GM21390 (cell line): ENCODE results near the gene ULK2.
"Not testable (repeated sequence)": the region's sequence is repeated elsewhere in the genome, so short reads cannot be mapped to it uniquely, and the experiment has no call there.

ENCODE experiments used
- ATAC-seq: cut with Tn5 transposase; IDR thresholded peaks from one replicate; pipeline ENCODE4 v1.9.1; 2021; ENCODE audit not compliant: unreplicated experiment

ULK2 gene

DNA sequence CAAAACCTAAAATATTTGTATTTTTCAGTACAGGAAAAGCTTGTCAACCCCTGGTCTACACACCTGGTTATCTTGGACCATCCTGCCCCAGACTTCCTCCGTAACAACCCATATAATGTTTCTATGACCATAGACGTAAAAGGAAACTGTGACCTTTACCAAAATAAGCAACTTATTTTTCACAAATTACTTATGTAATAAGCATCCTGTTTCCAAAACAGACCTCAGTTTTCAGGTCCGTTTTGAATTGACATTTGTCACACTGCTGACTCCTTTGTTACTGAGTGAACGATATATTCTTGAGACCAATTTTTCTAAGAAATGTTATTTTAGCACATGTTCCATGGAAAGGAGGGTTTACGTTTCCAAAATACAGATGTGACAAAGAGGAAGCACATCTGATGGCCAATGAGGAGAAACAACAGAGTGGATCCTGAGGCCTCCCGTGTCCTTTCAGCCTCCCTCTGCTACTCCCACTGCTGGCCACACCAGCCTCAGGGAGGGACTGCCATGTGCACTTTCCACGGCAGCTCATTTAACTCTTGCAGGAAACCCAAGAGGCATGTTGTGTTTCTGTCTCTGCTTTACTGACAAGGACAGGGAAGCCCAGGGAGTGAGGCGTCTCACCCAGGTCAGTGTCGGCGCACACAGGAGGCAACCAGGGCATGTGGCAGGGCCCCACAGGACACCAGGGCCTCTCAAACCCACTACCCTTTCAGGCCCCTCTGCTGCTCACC lies 99.5 kb downstream of the ULK2 start:
- no peak for ATAC-seq

DNA sequence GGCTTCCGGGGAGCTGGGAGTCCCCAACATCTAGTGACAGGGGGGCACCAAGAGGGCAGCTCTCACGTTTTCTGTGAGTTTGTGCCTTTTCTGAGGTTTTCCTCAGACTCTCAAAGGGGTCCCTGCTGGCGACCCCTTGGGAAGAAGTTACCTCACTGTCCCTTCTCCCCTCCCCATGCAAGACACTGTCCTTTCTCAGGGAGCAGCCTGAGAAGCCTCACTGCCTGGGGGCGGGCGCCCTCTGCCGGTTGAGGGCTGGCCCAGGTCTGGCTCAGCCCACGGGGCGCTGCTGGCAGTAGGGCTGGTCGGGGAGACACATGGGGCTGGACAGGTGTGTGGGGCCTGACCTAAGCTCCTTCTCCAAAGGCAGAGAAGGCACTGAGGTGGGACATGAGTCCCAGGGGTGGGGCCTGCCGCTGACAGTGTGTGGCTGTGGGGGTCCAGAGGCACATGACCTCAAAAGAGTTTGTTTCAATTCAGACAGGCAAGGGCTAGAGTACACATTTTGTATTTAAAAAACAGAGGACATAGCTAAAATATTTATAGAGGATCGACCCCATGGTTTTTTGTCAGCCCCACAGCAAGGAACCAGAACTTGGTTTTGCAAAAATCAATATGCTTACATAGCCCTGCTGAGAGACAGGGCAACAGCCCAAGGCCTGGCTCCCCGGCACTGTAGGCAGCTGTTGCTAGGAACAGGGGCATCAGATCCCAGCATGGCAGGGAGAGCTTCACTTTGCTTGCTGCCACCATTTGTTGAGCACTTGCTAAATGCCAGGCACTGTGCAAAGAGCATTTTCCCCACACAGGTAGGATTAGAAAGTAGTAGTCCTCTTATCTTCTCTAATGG lies 101.1 kb downstream of the ULK2 start:
- no peak for ATAC-seq

DNA sequence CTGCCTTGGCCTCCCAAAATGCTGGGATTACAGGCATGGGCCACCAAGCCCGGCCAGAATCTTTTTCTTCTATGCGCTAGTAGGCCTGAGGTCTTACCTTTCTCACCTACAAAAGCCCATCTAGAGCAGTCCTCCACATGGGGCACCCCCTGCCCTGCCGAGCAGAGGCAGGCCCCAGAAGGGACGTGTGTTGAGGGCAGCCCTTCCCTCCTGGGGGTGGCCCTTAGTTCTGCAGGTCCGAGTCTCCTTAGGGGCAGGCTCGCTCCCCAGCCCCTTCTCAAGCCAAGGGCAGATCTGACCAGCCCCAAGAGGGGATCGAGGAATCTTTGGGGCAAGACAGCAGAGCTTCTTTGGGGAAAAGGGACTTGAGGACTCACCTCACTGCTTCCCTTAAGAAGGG lies 101.7 kb downstream of the ULK2 start:
- ATAC-seq, result no peak

DNA sequence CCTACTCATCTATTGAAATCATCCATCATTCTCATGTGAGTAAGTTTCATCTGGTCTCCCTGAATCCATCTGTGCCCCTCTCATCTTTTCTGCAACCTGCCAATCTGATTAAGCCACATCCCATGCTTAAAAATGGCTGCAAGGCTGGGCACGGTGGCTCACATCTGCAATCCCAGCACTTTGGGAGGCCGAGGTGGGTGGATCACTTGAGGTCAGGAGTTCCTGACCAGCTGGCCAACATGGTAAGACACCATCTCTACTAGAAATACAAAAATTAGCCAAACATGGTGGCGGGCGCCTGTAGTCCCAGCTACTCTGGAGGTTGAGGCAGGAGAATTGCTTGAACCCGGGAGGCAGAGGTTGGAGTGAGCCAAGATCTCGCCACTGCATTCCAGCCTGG lies 103.7 kb downstream of the ULK2 start:
- ATAC-seq, result not testable (repeated sequence)

DNA sequence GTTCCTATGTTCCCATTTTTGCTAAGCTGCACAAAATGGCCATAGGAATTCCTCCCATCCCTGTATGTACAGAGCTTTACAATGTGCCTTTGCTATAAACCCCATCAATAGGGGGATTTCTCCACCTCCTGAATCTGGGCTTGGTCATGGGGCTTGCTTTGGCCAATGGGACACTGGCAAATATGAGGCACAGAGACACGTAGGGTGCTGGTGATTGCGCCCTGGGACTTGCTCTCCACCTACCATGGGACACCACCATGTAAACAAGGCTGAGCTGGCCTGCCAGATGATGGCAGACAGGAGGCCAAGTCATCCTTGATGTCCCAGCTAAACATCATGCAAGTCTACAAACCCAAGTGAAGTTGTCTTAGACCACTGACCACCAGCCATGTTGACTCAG lies 104.3 kb downstream of the ULK2 start:
- no peak for ATAC-seq

DNA sequence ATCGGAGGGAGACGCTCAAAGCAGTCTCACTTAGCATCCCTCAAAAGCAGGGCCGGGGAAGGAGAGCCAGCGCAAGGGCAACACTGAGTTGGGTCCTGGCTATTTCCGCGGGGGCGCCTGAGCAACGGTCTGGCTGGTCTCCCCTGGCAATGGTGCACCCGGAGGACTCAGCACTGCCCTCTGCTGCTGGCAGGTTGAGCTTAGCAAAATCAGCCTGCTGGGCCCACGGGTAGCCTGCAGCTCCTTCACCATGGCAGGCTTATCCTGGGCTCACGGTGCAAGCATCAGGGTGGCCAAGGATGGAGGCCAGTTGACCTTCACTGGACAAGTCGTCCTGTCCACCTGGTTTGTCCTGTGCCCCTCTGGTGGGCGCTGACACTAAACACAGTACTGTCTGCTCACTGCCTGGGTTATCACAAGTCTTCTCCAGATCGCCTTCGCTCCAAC lies 105.2 kb downstream of the ULK2 start:
- ATAC-seq, result no peak

DNA sequence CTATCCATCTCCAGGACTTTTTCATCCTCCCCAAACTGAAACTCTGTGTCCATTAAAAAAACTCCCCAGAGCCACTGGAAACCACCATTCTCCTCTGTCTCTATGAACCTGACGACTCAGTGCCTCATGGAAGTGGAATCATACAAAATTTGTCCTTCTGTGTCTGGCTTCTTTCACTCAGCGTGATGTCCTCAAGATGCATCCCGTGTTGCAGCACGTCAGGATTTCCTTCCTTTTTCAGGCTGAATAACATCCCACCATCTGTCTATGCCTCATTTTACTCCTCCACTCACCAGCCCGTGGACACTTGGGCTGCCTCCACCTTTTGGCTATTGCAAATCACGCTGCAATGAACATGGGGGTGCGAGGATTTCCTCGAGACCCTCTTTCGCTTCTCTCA lies 107.0 kb downstream of the ULK2 start:
- no peak for ATAC-seq

DNA sequence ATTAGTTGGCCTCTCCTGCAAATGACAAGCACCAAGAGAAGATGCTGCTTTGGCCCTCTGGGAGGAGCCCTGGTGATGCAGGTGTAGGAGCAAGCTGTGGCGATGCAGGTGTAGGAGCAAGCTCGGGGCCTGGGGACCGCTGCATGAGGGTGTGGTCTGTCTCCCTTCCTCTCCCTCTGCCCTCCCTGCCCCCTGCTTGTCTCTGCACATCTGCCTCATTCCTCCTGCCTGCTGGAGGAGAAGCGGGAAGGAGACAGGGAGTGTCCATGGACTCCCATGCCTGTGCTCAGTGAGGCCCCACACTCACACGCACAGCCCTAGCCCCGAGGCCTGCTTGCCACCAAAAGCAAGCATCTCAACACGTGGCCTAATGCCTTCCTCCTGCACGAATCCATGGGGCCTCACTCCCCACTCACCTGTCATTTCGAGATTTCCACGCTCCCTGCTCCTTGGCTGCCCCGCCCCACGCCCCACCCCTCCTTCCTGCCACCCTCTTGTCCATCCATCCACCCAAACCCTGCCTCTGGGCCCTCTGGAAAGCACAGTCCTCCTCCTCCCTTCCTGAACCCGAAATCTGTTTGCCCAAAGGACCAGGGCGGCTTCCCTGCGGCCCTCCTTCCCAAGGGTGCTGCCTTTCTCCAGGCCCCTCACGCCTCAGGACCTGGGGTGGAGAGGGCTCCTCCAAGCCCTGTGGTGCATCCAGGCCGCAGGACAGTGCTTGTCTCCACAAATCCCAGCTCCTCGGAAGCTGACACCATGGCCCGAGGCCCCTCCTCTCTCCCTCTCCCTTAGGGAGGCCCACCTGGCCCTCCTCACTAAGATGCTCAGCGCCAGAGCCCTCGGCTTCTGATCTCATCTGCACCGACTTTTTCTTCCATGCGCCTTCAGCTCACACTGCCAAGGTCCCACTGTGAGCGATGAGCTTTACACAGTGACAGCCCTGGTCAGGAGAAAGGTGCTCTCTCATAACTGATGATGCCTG lies 107.9 kb downstream of the ULK2 start:
- no peak for ATAC-seq

DNA sequence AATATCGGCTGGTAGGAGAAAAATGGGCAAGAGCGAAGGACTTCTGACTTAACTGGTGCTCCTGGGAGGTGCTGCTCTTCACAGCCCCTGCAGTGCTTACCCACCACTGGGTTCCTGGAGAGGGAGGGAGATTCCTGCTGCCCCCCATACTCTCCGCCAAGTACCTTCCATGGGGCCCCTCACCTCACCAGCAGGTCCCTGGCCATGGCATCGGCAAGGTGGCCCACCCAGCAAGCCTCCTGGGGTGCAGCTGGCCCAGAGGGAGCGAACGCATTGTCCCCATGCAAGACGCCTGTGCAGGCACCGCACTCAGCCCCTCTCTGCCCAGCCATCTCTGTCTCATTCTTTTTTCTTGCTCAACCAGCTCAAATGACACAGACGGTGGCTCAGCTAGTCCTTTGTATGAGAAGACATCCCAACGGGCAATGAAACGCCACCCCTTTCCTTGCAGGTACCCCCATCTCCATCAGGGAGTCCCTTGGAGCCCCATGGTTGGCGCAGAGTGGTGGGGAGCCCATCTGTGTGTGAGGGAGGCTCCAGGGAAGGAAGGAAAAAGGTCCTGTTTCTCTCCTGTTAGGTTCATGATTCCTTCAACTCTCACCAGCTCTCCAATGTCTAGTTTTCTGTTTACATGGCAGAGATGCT lies 110.1 kb downstream of the ULK2 start:
- no peak for ATAC-seq

DNA sequence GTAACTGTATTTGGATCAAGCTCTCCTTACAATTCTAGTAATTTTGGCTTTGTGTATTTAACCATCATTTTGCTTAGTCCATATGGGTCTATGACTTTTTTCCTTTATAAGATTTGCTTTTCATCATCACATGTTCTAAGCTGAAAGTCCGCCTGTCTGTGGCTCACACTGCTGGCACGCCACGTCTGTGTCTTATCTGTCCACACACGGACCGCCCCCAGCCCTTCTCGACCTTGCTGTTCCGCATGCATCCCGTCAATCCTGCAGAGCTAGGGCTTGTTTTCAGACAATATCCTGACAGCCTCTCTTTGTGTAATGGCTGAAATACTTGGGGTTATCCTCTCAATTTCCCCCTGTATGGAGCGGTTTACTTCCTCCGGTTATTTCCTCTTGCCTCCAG lies 111.2 kb downstream of the ULK2 start:
- no peak for ATAC-seq

DNA sequence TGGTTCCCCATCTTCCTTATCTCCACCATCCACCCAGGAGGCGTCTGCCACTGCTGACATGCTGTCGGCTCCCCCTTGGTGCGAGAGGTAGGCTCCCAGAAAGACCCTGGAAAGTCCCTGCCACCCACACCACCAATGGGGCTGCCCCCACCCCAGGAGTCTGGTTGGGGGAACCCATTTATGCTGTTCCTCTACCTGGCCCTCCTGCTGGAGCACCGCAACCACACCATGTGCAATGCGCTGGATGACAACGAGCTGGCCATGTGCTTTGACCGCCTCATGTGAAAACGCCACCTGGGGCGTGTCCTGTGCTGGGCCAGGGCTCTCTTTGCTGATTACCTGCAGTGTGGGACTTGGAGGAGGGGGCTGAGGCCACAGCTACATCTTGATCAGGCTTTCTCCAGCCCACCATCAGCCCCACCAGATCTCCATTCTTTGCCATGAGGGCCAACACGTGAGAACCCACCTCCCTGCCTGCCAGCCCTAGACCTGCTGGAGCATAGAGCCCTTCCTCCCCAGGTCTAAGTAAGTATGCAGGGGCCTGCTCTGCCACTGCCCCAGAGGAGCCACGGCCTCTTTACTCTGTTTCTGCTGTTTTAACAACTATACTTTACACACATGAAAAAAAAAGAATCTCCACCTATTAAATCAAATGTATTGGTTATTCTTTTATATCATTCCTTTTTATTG lies 111.8 kb downstream of the ULK2 start:
- no peak for ATAC-seq

DNA sequence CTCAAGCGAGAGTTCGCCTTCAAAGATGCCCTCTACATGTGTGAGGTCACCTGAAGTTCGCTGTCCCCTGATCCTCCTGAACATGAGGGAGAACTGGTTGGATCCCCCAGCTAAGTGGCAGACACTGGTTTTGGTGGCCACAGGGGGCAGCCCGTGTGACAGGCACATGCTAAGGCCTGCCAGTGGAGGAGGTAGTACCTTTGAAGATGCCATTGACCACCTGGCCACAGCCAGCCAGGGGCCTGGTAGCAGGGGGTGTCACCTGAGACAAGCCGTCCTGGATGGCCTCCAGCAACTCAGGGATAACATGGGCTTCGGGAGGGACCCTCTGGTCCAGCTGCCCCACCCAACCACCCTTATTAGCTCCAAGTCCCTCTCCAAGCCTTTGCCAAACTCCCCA lies 112.3 kb downstream of the ULK2 start:
- ATAC-seq, result no peak

DNA sequence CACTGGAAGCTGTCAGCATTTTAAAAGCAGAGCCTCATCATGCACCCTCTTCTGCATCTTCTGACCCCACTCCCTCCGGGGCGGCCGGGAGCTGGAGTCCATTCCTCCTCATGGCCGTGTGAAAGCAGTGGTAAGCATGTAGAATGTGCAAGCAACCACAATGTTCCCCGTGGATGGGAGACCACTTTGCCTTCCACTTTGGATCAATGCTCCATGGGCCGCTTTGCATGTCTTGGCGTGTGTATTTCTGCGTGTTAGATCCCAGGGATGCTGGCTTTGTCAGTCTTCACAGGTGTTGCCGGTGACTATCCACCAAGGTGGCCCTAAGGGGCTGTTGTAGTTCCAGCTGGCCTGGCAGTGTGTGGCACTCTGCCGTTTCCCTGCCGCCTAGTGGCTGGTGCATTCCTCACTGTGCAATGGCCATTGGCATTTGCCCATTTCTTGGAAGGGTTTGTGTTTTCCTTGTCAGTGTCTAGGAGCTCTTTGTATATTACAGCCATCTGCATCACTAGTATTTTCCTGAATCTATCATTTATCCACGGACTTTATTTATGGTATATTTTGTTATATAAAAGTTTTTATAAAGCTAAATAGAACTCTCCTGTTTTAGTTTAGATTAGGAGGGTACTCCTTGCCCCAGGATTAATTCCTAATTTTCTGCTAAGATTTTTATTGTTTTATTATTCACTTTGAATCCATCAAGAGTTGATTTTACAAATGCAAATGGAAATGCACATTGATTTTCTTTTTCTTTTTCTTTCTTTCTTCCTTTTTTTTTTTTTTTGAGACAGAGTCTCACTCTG lies 113.9 kb downstream of the ULK2 start:
- no peak for ATAC-seq

DNA sequence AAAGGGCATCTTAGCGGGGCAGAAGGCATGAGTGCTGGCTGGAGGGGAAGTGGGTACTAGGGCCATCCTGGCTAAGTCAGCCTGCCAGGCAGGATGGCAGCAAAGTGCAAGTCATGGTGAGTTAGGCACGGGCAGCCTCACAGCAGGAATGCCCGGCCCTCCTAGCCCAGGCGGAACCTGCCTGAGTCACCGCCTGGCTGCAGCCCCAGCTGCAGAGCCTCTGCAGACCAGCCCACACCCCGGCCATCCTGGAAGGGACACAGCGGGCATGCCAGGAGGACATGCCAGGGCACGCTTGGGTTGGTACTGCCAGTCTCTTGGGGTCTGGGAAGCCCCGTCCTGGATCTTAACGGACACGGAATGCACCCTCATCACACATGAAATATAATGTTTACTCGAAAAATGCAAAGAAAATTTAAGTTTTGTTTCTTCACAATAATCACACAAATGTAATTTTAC lies 114.7 kb downstream of the ULK2 start:
- no peak for ATAC-seq

DNA sequence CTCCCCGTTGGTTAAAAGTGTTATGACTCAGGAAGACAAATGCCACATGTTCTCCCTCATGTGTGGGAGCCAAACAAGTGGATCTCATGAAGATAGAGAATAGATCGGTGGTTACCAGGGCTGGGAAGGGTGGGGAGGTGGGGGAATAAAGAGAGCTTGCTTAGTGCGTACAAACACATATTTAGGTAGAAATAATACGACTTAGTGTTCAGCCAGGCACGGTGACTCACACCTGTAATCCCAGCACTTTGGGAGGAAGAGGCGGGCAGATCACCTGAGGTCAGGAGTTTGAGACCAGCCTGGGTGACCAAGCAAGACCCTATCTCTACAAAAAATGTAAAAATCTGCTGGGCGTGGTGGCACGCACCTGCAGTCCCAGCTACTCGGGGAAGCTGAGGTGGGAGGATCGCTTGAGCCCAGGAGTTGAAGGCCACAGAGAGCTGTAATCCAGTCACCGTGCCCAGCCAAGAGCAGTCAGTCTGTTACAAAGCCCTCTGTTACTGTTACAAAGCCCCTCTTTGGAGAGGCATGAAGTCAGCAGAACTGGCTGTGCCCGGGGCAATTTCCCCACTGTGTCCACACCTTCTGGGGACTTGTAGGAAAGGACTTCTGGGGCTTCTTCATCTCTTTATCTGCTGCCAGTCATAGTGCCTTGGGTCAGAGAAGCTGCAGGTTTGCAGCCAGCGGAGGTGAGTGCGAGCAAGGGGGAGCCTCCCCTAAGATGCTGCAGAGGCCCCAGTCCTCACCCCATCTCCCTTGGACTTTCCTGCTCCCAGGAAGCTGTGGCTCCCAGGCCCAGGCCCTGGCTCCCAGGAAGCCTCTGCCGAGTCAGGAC lies 115.3 kb downstream of the ULK2 start:
- no peak for ATAC-seq

DNA sequence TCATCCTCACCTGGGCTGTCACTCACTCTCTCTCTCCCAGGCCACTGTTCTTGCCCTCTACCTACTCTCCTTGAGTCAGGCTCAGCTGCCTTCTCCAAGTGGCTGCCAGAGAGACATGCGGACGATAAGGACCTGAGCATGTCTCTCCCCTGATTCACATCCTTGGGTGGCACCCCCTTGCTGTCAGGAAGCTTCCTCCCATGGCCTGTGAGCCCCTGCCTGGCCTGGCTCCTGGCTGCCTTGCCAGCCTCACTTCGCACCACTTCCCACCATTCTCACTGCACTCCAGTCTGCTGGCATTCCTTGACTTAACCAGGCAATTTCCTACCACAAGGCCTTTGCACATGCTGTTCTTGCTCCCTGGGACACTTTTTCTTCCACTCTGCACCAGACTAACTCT lies 116.9 kb downstream of the ULK2 start:
- no peak for ATAC-seq

DNA sequence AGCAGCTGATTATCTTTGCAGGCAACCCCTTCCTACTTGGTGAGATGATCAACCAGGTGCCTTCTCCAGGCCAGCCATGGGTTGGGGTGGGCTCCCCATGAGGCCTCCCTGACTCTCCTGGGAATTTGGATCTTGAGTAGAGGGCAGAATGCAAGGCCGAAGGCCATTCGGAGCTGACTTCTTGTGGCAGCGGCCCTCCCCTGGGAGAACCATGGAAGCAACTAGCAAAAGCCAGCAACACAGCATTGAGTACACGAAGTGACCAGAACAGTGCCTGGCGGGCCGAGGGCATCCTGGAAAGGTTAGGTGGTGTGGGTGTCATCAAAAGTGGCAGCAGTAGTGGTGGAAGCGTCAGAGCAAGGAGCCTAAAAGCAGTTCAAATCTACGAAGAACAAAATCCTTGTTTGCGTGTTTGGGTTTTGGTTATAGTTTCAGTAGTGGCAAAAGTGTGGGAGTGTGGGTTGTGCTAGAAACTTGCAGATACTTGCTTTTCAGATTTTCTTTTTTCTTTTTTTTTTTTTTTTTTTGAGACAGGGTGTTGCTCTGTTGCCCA lies 117.6 kb downstream of the ULK2 start:
- ATAC-seq, result no peak

DNA sequence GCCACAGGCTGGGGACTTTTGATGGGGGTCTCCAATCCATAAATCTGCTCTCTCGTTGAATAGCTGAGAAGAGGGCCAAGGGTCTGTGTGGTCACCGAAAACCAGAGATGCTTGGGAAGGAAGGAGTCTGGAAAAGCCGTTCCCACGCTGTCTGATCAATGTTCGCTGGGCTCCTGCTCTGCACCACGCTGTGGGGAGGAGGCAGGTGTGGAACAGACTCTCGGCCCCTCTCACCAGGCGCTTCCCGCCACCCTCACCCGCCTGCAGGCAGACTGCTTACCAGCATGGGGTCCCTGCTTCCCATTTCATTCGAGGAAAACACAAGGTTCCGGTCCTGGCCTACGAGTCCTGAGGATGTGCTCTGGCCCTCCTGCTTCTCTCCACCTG lies 118.9 kb downstream of the ULK2 start:
- no peak for ATAC-seq
